Measurements from ENCODE around the gene GXYLT1. TPM values are rescaled to one million over a fixed set of nuclear protein-coding genes. Genes with fewer than 3 reads are reported as not detected.

GXYLT1 gene
- total RNA-seq, 1 experiment from 2014 or later = 12.6 TPM

DNA sequence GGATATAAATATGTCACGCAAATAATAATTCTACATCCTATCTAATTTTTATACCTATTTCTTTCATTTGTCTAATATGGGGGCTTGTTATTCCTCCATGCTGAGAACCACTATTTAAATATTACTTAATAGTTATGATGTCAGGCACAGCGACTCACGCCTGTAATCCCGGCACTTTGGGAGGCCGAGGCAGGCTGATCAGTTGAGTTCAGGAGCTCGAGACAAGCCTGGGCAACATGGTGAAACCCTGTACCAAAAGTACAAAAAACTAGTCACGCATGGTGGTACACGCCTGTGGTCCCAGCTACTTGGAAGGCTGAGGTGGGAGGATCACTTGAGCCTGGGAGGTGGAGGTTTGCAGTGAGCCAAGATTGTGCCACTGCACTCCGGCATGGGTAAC lies 45.2 kb downstream of the GXYLT1 start:
- no peaks in the 10 kb centered on the region for H3K27me3 Mint-ChIP-seq (ENCODE audit: low read depth)
- no peak overlapping the region for H3K4me3 Mint-ChIP-seq
- CTCF ChIA-PET = no interaction called here
- no peak for ATAC-seq
- TF ChIP-seq, protein P1, sequence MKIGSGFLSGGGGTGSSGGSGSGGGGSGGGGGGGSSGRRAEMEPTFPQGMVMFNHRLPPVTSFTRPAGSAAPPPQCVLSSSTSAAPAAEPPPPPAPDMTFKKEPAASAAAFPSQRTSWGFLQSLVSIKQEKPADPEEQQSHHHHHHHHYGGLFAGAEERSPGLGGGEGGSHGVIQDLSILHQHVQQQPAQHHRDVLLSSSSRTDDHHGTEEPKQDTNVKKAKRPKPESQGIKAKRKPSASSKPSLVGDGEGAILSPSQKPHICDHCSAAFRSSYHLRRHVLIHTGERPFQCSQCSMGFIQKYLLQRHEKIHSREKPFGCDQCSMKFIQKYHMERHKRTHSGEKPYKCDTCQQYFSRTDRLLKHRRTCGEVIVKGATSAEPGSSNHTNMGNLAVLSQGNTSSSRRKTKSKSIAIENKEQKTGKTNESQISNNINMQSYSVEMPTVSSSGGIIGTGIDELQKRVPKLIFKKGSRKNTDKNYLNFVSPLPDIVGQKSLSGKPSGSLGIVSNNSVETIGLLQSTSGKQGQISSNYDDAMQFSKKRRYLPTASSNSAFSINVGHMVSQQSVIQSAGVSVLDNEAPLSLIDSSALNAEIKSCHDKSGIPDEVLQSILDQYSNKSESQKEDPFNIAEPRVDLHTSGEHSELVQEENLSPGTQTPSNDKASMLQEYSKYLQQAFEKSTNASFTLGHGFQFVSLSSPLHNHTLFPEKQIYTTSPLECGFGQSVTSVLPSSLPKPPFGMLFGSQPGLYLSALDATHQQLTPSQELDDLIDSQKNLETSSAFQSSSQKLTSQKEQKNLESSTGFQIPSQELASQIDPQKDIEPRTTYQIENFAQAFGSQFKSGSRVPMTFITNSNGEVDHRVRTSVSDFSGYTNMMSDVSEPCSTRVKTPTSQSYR (CRISPR knock-in tag; IDR thresholded peaks at IDR 0.05) = no peak
- TF ChIP-seq ZNF416 (CRISPR knock-in tag; IDR thresholded peaks at IDR 0.05) (no peak), JAZF1 (CRISPR knock-in tag; IDR thresholded peaks at IDR 0.05) (no peak), PRDM15 (CRISPR knock-in tag; IDR thresholded peaks at IDR 0.05) (no peak), FOXK1 (CRISPR knock-in tag; IDR thresholded peaks at IDR 0.05) (no peak), FOXP1 (CRISPR knock-in tag; IDR thresholded peaks at IDR 0.05; ENCODE audit: borderline replicate concordance) (no peak), PREB (CRISPR knock-in tag; IDR thresholded peaks at IDR 0.05; ENCODE audit: borderline replicate concordance) (no peak), ZNF671 (CRISPR knock-in tag; IDR thresholded peaks at IDR 0.05) (no peak), ZNF396 (CRISPR knock-in tag; IDR thresholded peaks at IDR 0.05; ENCODE audit: borderline replicate concordance) (no peak), ZNF512 (CRISPR knock-in tag; IDR thresholded peaks at IDR 0.05; ENCODE audit: borderline replicate concordance) (no peak), KAT7 (CRISPR knock-in tag; IDR thresholded peaks at IDR 0.05; ENCODE audit: borderline replicate concordance) (no peak), CBFB (CRISPR knock-in tag; IDR thresholded peaks at IDR 0.05; ENCODE audit: low read depth) (no peak), MAX (CRISPR knock-in tag; IDR thresholded peaks at IDR 0.05) (no peak), SMAD4 (CRISPR knock-in tag; IDR thresholded peaks at IDR 0.05) (no peak), ATF3 (CRISPR knock-in tag; conservative IDR thresholded peaks at IDR 0.05) (no peak), FOXJ3 (CRISPR knock-in tag; IDR thresholded peaks at IDR 0.05; ENCODE audit: borderline replicate concordance) (no peak), NFYB (CRISPR knock-in tag; conservative IDR thresholded peaks at IDR 0.05; ENCODE audit: low read depth) (no peak), ZNF232 (CRISPR knock-in tag; IDR thresholded peaks at IDR 0.05) (no peak)
- TF ChIP-seq, protein P2, sequence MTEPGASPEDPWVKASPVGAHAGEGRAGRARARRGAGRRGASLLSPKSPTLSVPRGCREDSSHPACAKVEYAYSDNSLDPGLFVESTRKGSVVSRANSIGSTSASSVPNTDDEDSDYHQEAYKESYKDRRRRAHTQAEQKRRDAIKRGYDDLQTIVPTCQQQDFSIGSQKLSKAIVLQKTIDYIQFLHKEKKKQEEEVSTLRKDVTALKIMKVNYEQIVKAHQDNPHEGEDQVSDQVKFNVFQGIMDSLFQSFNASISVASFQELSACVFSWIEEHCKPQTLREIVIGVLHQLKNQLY (CRISPR knock-in tag; IDR thresholded peaks at IDR 0.05) = no peak
- TF ChIP-seq, protein P3, sequence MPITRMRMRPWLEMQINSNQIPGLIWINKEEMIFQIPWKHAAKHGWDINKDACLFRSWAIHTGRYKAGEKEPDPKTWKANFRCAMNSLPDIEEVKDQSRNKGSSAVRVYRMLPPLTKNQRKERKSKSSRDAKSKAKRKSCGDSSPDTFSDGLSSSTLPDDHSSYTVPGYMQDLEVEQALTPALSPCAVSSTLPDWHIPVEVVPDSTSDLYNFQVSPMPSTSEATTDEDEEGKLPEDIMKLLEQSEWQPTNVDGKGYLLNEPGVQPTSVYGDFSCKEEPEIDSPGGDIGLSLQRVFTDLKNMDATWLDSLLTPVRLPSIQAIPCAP (CRISPR knock-in tag; IDR thresholded peaks at IDR 0.05) = no peak
- H3K36me3 Mint-ChIP-seq = no peaks in the 10 kb centered on the region
- no peak overlapping the region for H3K27ac Mint-ChIP-seq
- DNase-seq (ENCODE audit: low spot score) = no peak
- POLR2A ChIA-PET = no interaction called here
- H3K4me1 Mint-ChIP-seq = no peaks in the 10 kb centered on the region
- H3K9me3 Mint-ChIP-seq = no peaks in the 10 kb centered on the region
